T-helper 17 cell (primary cell): ENCODE data around the gene UBA6. TPM values are rescaled to one million over a fixed set of nuclear protein-coding genes. Genes with fewer than 3 reads are reported as not detected.
"Not testable (repeated sequence)": the region's sequence is repeated elsewhere in the genome, so short reads cannot be mapped to it uniquely, and the experiment has no call there.

Experiments
- ATAC-seq: fragments of 150-1000 bp; cut with Tn5 transposase; 2 replicates; pipeline ENCODE4 v1.10.0; 2021; ENCODE audit warnings: mild to moderate bottlenecking, moderate library complexity
- DNase-seq, 3 donors: peaks; one replicate each; pipeline versions ENCODE4 v3.0.0 to v3.0.0-alpha.2; 2020 to 2021
- H3K9me3 ChIP-seq: one replicate; pipeline ENCODE4 v1.7.0; 2013; ENCODE audit warnings: low read length, mild to moderate bottlenecking; ENCODE audit not compliant: control insufficient read depth, poor library complexity, severe bottlenecking
- H3K27ac Mint-ChIP-seq: one replicate; pipeline ENCODE4 v1.8.0; 2022; ENCODE audit warnings: mild to moderate bottlenecking, moderate library complexity, mixed read lengths
- H3K27me3 Mint-ChIP-seq: one replicate; pipeline ENCODE4 v1.8.0; 2022; ENCODE audit warnings: mixed read lengths
- H3K36me3 Mint-ChIP-seq: one replicate; pipeline ENCODE4 v1.8.0; 2022; ENCODE audit warnings: low read depth, mixed read lengths
- H3K4me1 Mint-ChIP-seq: one replicate; pipeline ENCODE4 v1.8.0; 2022; ENCODE audit warnings: mild to moderate bottlenecking, mixed read lengths
- H3K4me3 Mint-ChIP-seq: one replicate; pipeline ENCODE4 v1.8.0; 2022; ENCODE audit warnings: mild to moderate bottlenecking, moderate library complexity, mixed read lengths
- total RNA-seq, 4 donors: library from RNA in 2 of 4; stranded (reverse) in 2 of 4; gene quantifications; one replicate each; pipeline ENCODE4 v1.2.3 and lab custom pipeline; 2022 to 2026

Gene UBA6
- total RNA-seq, 2 donors from 2014 or later = 43.7 to 54.8 TPM

GRCh38 chr4:67723341-67723740 is 22.4 kb upstream of the UBA6 start:
- Mint-ChIP-seq H3K4me1 (peaks cover 5% of the 10 kb centered on the region), H3K36me3 (no peaks in the 10 kb centered on the region), H3K4me3 (no peak overlapping the region), H3K27ac (no peak overlapping the region), H3K27me3 (no peaks in the 10 kb centered on the region)
- no peaks in the 10 kb centered on the region for H3K9me3 ChIP-seq
- ATAC-seq (no peak), DNase-seq (no peak)

- Mint-ChIP-seq H3K36me3 (peaks cover under 1% of the 10 kb centered on the region), H3K27ac (no peak overlapping the region), H3K4me1 (peaks cover 5% of the 10 kb centered on the region), H3K4me3 (no peak overlapping the region), H3K27me3 (no peaks in the 10 kb centered on the region)
- DNase-seq (no peak), ATAC-seq (no peak)
- H3K9me3 ChIP-seq = no peaks in the 10 kb centered on the region
Observed at GRCh38 chr4:67721770-67722597, 21.0 kb upstream of the UBA6 start.

- no peak overlapping the region for H3K27ac Mint-ChIP-seq
- peaks cover 2% of the 10 kb centered on the region for H3K36me3 Mint-ChIP-seq
- no peak overlapping the region for H3K4me3 Mint-ChIP-seq
- peaks cover 5% of the 10 kb centered on the region for H3K4me1 Mint-ChIP-seq
- ATAC-seq = no peak
- no peaks in the 10 kb centered on the region for H3K27me3 Mint-ChIP-seq
- H3K9me3 ChIP-seq = no peaks in the 10 kb centered on the region
- no peak for DNase-seq
Observed at GRCh38 chr4:67721315-67721769, 20.4 kb upstream of the UBA6 start.

- Mint-ChIP-seq H3K36me3 (peaks cover 2% of the 10 kb centered on the region), H3K4me3 (no peak overlapping the region), H3K27me3 (no peaks in the 10 kb centered on the region), H3K4me1 (peaks cover 5% of the 10 kb centered on the region), H3K27ac (no peak overlapping the region)
- H3K9me3 ChIP-seq = no peaks in the 10 kb centered on the region
- no peak for ATAC-seq
- DNase-seq = no peak
Observed at GRCh38 chr4:67719953-67720617, 19.1 kb upstream of the UBA6 start.

GRCh38 chr4:67718848-67719247 is 17.9 kb upstream of the UBA6 start:
- no peak for DNase-seq
- H3K27ac Mint-ChIP-seq = no peak overlapping the region
- peaks cover 7% of the 10 kb centered on the region for H3K4me1 Mint-ChIP-seq
- H3K27me3 Mint-ChIP-seq = no peaks in the 10 kb centered on the region
- ATAC-seq = no peak
- H3K9me3 ChIP-seq = no peaks in the 10 kb centered on the region
- no peak overlapping the region for H3K4me3 Mint-ChIP-seq
- peaks cover 2% of the 10 kb centered on the region for H3K36me3 Mint-ChIP-seq

GRCh38 chr4:67717586-67717985 is 16.6 kb upstream of the UBA6 start:
- DNase-seq (no peak), ATAC-seq (no peak)
- Mint-ChIP-seq H3K4me1 (peaks cover 7% of the 10 kb centered on the region), H3K4me3 (no peak overlapping the region), H3K27ac (no peak overlapping the region), H3K27me3 (no peaks in the 10 kb centered on the region), H3K36me3 (peaks cover 2% of the 10 kb centered on the region)
- H3K9me3 ChIP-seq = no peaks in the 10 kb centered on the region

- Mint-ChIP-seq H3K27me3 (no peaks in the 10 kb centered on the region), H3K4me1 (peaks cover 7% of the 10 kb centered on the region), H3K4me3 (no peak overlapping the region), H3K36me3 (peaks cover 4% of the 10 kb centered on the region), H3K27ac (no peak overlapping the region)
- DNase-seq = no peak
- no peaks in the 10 kb centered on the region for H3K9me3 ChIP-seq
- ATAC-seq = no peak
Observed at GRCh38 chr4:67714955-67715354, 14.0 kb upstream of the UBA6 start.

- no peaks in the 10 kb centered on the region for H3K27me3 Mint-ChIP-seq
- peaks cover 7% of the 10 kb centered on the region for H3K4me1 Mint-ChIP-seq
- H3K9me3 ChIP-seq = no peaks in the 10 kb centered on the region
- no peak overlapping the region for H3K27ac Mint-ChIP-seq
- H3K4me3 Mint-ChIP-seq = no peak overlapping the region
- peaks cover 4% of the 10 kb centered on the region for H3K36me3 Mint-ChIP-seq
- no peak for ATAC-seq
- DNase-seq = no peak
Observed at GRCh38 chr4:67714248-67714583, 13.3 kb upstream of the UBA6 start.

- no peak for DNase-seq
- Mint-ChIP-seq H3K4me1 (peaks cover 7% of the 10 kb centered on the region), H3K4me3 (no peak overlapping the region), H3K27ac (no peak overlapping the region), H3K36me3 (peaks cover 4% of the 10 kb centered on the region), H3K27me3 (no peaks in the 10 kb centered on the region)
- ATAC-seq = no peak
- H3K9me3 ChIP-seq = no peaks in the 10 kb centered on the region
Observed at GRCh38 chr4:67713529-67714247, 12.7 kb upstream of the UBA6 start.

- ATAC-seq = no peak
- peak overlapping the region; percentile 37 for H3K27ac Mint-ChIP-seq
- no peak overlapping the region for H3K4me3 Mint-ChIP-seq
- no peaks in the 10 kb centered on the region for H3K27me3 Mint-ChIP-seq
- DNase-seq = no peak
- peaks cover 4% of the 10 kb centered on the region for H3K36me3 Mint-ChIP-seq
- H3K9me3 ChIP-seq = no peaks in the 10 kb centered on the region
- peaks cover 10% of the 10 kb centered on the region for H3K4me1 Mint-ChIP-seq
Observed at GRCh38 chr4:67712650-67713528, 11.9 kb upstream of the UBA6 start.

- DNase-seq = no peak
- no peaks in the 10 kb centered on the region for H3K9me3 ChIP-seq
- Mint-ChIP-seq H3K4me1 (peaks cover 13% of the 10 kb centered on the region), H3K36me3 (peaks cover 4% of the 10 kb centered on the region), H3K4me3 (no peak overlapping the region), H3K27ac (peak overlapping the region; percentile 37), H3K27me3 (no peaks in the 10 kb centered on the region)
- no peak for ATAC-seq
Observed at GRCh38 chr4:67712000-67712625, 11.2 kb upstream of the UBA6 start.

- H3K27ac Mint-ChIP-seq, H3K4me3 Mint-ChIP-seq, H3K36me3 Mint-ChIP-seq, DNase-seq, H3K27me3 Mint-ChIP-seq, ATAC-seq, H3K9me3 ChIP-seq: not testable (repeated sequence)
- peaks cover 31% of the 10 kb centered on the region for H3K4me1 Mint-ChIP-seq
Observed at GRCh38 chr4:67706682-67707081, 5.7 kb upstream of the UBA6 start.
